Calu3 (cell line): ENCODE results near the gene NKAPD1. TPM values are rescaled to one million over a fixed set of nuclear protein-coding genes. Genes with fewer than 3 reads are reported as not detected.

Experiments used
- BruUV-seq: library from RNA; stranded (reverse); fragments of 400-500 nt; replicated peaks from 2 replicates; lab custom pipeline; 2021; lab: Mats Ljungman, UMichigan
- CTCF ChIA-PET: fragments of 300-600 bp; sonication (Branson Sonifier 250); formaldehyde crosslinking; loops from one replicate; lab custom pipeline; 2022; ENCODE audit warnings: antibody characterized with exemption; lab: Charles Lee
- DNase-seq: peaks from one replicate; pipeline ENCODE4 v3.0.0; 2022
- H3K27ac Mint-ChIP-seq: one replicate; pipeline ENCODE4 v1.8.0; 2022; ENCODE audit warnings: mixed read lengths; ENCODE audit not compliant: unreplicated experiment
- H3K27me3 Mint-ChIP-seq: one replicate; pipeline ENCODE4 v1.8.0; 2022; ENCODE audit warnings: mixed read lengths; ENCODE audit not compliant: unreplicated experiment
- H3K36me3 Mint-ChIP-seq: one replicate; pipeline ENCODE4 v1.8.0; 2022; ENCODE audit warnings: mild to moderate bottlenecking, moderate library complexity, mixed read lengths; ENCODE audit not compliant: insufficient read depth, unreplicated experiment
- H3K4me1 Mint-ChIP-seq: one replicate; pipeline ENCODE4 v1.8.0; 2022; ENCODE audit warnings: mild to moderate bottlenecking, low read depth, mixed read lengths; ENCODE audit not compliant: unreplicated experiment
- H3K4me3 Mint-ChIP-seq: one replicate; pipeline ENCODE4 v1.8.0; 2022; ENCODE audit warnings: mild to moderate bottlenecking, low read depth, moderate library complexity, mixed read lengths; ENCODE audit not compliant: unreplicated experiment
- H3K9me3 Mint-ChIP-seq: one replicate; pipeline ENCODE4 v1.8.0; 2022; ENCODE audit warnings: low read depth, mixed read lengths; ENCODE audit not compliant: unreplicated experiment
- CTCF ChIP-seq: fragments of 200-600 bp; IDR thresholded peaks from one replicate; pipeline ENCODE4 v1.8.0; 2022; ENCODE audit warnings: antibody characterized with exemption; ENCODE audit not compliant: unreplicated experiment
- intact Hi-C: fragments of 100-400 bp; cut with micrococcal nuclease; formaldehyde crosslinking; loops from one replicate; pipeline ENCODE4 v1.10.0; 2022; ENCODE audit not compliant: unreplicated experiment
- total RNA-seq: library from RNA; stranded (reverse); gene quantifications from 2 replicates; pipeline ENCODE4 v1.2.3, GENCODE V29; 2022

The NKAPD1 gene
- total RNA-seq, 1 experiment from 2014 or later, result 14.7 TPM

- peaks cover 26% of the 10 kb centered on the region for H3K36me3 Mint-ChIP-seq
- H3K27ac Mint-ChIP-seq, result no peak overlapping the region
- H3K27me3 Mint-ChIP-seq, result no peaks in the 10 kb centered on the region
- DNase-seq, result no peak
- CTCF ChIA-PET, result no interaction called here
- no peaks in the 10 kb centered on the region for H3K4me1 Mint-ChIP-seq
- no peaks in the 10 kb centered on the region for H3K9me3 Mint-ChIP-seq
- BruUV-seq, result no TSS peak
- intact Hi-C loops, result no loop called here
- TF ChIP-seq CTCF, result no peak
- no peak overlapping the region for H3K4me3 Mint-ChIP-seq
Observed at GRCh38 chr11:112029460-112029859, 44.6 kb upstream of the NKAPD1 start.

DNA sequence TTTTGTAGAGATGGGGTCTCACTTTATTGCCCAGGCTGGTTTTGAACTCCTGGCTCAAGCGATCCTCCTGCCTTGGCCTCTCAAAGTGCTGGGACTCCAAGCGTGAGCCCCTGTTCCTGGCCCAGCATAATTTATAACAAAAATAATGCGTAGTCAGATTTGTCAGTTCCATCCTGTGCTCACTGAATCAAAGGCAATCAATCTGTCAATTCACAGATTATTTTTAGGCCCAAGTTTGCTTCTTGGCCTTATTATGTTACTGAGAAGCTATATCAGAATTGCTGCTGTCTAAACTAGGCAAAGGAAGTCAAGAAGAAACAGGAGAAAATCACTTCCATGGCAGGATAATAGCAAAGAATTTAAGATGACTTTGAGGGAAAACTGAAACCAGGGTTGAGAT is 40.2 kb upstream of the NKAPD1 start:
- Mint-ChIP-seq H3K27me3 (no peaks in the 10 kb centered on the region), H3K4me3 (no peak overlapping the region), H3K9me3 (no peaks in the 10 kb centered on the region), H3K27ac (no peak overlapping the region), H3K36me3 (peaks cover 10% of the 10 kb centered on the region), H3K4me1 (no peaks in the 10 kb centered on the region)
- TF ChIP-seq CTCF, result no peak
- no peak for DNase-seq
- CTCF ChIA-PET, result no interaction called here
- intact Hi-C loops, result no loop called here
- no TSS peak for BruUV-seq

GRCh38 chr11:112037527-112037926 is 36.6 kb upstream of the NKAPD1 start:
- Mint-ChIP-seq H3K36me3 (peaks cover 10% of the 10 kb centered on the region), H3K4me1 (peaks cover 6% of the 10 kb centered on the region)

DNA sequence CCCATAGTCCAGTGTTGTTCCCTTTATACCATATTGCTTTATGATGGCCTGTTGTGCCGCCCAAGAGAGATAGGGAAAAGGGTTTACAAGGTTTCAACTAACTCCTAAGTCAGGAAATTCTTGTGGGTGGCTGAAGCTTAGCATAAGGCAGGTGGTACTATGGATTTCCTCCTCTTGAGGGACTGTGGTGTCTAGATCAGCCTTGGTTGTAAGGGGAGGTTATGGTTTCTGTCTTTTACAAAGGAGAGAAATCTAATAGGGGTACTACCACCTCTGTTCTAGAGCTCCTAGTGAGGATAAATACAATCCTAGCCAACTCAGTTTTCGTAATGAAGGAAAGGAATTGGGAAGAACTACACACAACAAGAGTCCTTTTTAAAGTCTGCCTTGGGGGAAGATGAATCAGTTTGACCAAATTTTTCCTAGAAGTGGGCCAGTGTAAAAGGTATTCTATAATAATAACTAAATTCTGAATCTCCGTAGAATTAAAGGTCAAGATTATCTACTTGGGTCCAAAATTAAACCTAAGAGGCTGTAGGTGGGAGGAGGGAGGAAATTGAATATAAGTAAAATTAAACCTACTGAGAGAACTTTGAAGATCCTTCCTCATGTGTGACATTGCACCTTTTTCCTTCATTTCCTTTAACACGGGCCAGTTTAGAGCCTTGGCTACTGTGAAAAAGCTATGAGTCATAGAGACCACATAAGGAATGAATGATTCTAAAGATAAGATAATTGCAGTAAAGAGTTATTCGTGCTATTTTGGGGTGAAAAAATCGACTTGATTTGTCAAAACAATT is 31.7 kb upstream of the NKAPD1 start:
- Mint-ChIP-seq H3K36me3 (peaks cover 24% of the 10 kb centered on the region), H3K27ac (no peak overlapping the region), H3K4me1 (peaks cover 11% of the 10 kb centered on the region), H3K9me3 (no peaks in the 10 kb centered on the region), H3K4me3 (no peak overlapping the region), H3K27me3 (no peaks in the 10 kb centered on the region)
- intact Hi-C loops, result no loop called here
- CTCF ChIA-PET, result no interaction called here
- no peak for DNase-seq
- no peak for TF ChIP-seq CTCF
- no TSS peak for BruUV-seq

More at GRCh38 chr11:112037527-112037926, 36.6 kb upstream of the NKAPD1 start:
- Mint-ChIP-seq H3K4me3 (no peak overlapping the region), H3K27me3 (no peaks in the 10 kb centered on the region), H3K9me3 (no peaks in the 10 kb centered on the region), H3K27ac (no peak overlapping the region)
- intact Hi-C loops, result no loop called here
- no peak for TF ChIP-seq CTCF
- CTCF ChIA-PET, result interaction anchor here (0.8 kb wide), 1 partner anchor 11 kb away, joined by 6 read pairs; no protein-coding TSS in a partner anchor
- no peak for DNase-seq
- BruUV-seq, result no TSS peak
